OCI-LY7 (cell line): ENCODE measurements around the gene SYNGAP1.

Source experiments
- EZH2phosphoT487 ChIP-seq: fragments of 200-600 bp; sonication (generic); IDR thresholded peaks from 2 replicates; pipeline ENCODE4 v1.6.1; 2018; ENCODE audit warnings: low read depth, borderline replicate concordance, mild to moderate bottlenecking, mixed run types, antibody characterized with exemption, low read length, moderate library complexity, mixed read lengths
- TF ChIP-seq, protein P1 (sequence below): fragments of 200-600 bp; sonication (generic); conservative IDR thresholded peaks from 2 replicates; pipeline ENCODE4 v1.5.1; 2014; ENCODE audit warnings: mild to moderate bottlenecking, antibody characterized with exemption, low read length, moderate library complexity, mixed read lengths

DNA sequence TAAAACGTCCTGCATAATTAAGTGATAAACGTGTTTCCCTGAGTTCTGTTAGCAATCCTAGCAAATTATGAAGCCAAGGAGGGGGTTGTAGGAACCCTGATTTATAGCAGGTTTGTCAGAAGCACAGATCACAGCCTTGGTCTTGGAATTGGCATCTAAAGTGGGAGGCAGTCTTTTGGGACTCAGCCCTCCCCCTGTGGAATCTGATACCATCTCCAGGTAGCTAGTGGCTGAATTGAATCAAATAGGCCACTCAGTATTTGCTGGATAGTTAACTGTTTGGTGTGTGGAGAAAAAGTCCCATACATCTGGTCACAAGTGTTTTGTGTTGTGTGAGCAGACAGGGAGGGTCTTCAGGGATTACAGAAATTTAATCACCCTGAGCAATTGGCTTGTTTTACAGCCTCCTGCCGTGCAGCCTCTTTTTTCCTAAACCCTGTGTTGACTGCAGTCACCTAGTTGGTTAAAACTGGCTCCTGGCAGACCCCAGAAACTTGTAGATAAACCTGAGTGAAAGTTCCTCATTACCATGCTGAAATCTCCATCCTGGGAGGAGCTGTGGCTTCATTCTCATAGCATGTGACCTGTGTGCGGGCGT is 47.2 kb upstream of the SYNGAP1 start:
- TF ChIP-seq, protein P1, sequence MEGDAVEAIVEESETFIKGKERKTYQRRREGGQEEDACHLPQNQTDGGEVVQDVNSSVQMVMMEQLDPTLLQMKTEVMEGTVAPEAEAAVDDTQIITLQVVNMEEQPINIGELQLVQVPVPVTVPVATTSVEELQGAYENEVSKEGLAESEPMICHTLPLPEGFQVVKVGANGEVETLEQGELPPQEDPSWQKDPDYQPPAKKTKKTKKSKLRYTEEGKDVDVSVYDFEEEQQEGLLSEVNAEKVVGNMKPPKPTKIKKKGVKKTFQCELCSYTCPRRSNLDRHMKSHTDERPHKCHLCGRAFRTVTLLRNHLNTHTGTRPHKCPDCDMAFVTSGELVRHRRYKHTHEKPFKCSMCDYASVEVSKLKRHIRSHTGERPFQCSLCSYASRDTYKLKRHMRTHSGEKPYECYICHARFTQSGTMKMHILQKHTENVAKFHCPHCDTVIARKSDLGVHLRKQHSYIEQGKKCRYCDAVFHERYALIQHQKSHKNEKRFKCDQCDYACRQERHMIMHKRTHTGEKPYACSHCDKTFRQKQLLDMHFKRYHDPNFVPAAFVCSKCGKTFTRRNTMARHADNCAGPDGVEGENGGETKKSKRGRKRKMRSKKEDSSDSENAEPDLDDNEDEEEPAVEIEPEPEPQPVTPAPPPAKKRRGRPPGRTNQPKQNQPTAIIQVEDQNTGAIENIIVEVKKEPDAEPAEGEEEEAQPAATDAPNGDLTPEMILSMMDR: no peak
- no peak for TF ChIP-seq EZH2phosphoT487
